ENCODE data around the gene SAG. TPM values are rescaled to one million over a fixed set of nuclear protein-coding genes. Genes with fewer than 3 reads are reported as not detected.

Gene SAG
- total and polyA plus RNA-seq, 2 donors (not counting 3 experiments of a cell fraction or from before 2014, with no cell fraction given), result not detected

- Histone ChIP-seq H3K9me3 (replicated peaks; ENCODE audit: control insufficient read depth, insufficient read depth, low read length) (no peaks in the 10 kb centered on the region), H3K27me3 (ENCODE audit: control insufficient read depth in 2 of 2, insufficient read depth in 2 of 2, low read length in 2 of 2) (peaks cover 2 to 3% of the 10 kb centered on the region in 2 experiments), H2AFZ (ENCODE audit: low read depth, low read length) (no peak overlapping the region), H3K4me3 (replicated peaks in 1 of 3; ENCODE audit: insufficient read depth in 1 of 3, low read depth in 1 of 3, low read length in 3 of 3) (no peak overlapping the region), H3K9ac (replicated peaks; ENCODE audit: extremely low read depth, insufficient read depth, low read length) (no peak overlapping the region), H3K36me3 (ENCODE audit: control insufficient read depth in 2 of 2, extremely low read depth in 1 of 2, insufficient read depth in 2 of 2, low read length in 2 of 2) (no peaks in the 10 kb centered on the region), H4K20me1 (replicated peaks; ENCODE audit: control insufficient read depth, extremely low read depth, insufficient read depth, low read length) (no peaks in the 10 kb centered on the region), H3K9me1 (replicated peaks; ENCODE audit: control insufficient read depth, extremely low read depth, insufficient read depth, low read length) (no peaks in the 10 kb centered on the region), H3K4me1 (ENCODE audit: control insufficient read depth, extremely low read depth, insufficient read depth, low read length) (no peaks in the 10 kb centered on the region), H3K4me2 (ENCODE audit: insufficient read depth, low read length) (no peak overlapping the region), H3K79me2 (ENCODE audit: control insufficient read depth, insufficient read depth, low read length) (no peaks in the 10 kb centered on the region), H3K27ac (ENCODE audit: insufficient read depth, low read depth, low read length) (no peak overlapping the region)
- dilution Hi-C loops (cut with MboI; ENCODE audit: extremely low pct_ligation_motif_present, low sequenced_read_pairs), result no loop called here
- TF ChIP-seq POLR2AphosphoS5 (IDR thresholded peaks at IDR 0.05; ENCODE audit: insufficient read depth, low read depth, low read length) (no peak), JUN (IDR thresholded peaks at IDR 0.05; ENCODE audit: borderline replicate concordance, insufficient read depth, insufficient read length, low read depth) (no peak), EZH2 (IDR thresholded peaks at IDR 0.05; ENCODE audit: borderline replicate concordance, low read depth, low read length, severe bottlenecking) (no peak), MAX (IDR thresholded peaks at IDR 0.05; ENCODE audit: insufficient read depth, insufficient read length) (no peak), FOS (IDR thresholded peaks at IDR 0.05; ENCODE audit: borderline replicate concordance, insufficient read depth, low read length) (no peak), GATA2 (IDR thresholded peaks at IDR 0.05; ENCODE audit: insufficient read depth, insufficient read length, low read depth, low read length) (no peak), POLR2A (IDR thresholded peaks at IDR 0.05; ENCODE audit: low read depth, low read length) (no peak), CTCF (IDR thresholded peaks at IDR 0.05; ENCODE audit: extremely low read depth in 1 of 2, insufficient read depth in 1 of 2, low read depth in 1 of 2, low read length in 2 of 2) (no peak), MYC (IDR thresholded peaks at IDR 0.05; ENCODE audit: low read depth, low read length) (no peak)
- intact Hi-C loops (cut with micrococcal nuclease), result no loop called here
- FAIRE-seq (no peak), DNase-seq (ENCODE audit: low read depth, low spot score) (no peak)
- BruUV-seq (replicated peaks), result no TSS peak
- ChIA-PET CTCF (interaction anchor here (0.6 kb wide), 1 partner anchor 17 kb away, joined by 4 read pairs; no protein-coding TSS in a partner anchor), POLR2A (no interaction called here)
Observed at GRCh38 chr2:233325814-233326213, 18.2 kb downstream of the SAG start.
